GM08714 (cell line): Measurements from ENCODE around the gene APOBEC3G.

Source experiments
- H3K4me3 ChIP-seq: fragments of 200-500 bp; sonication (Bioruptor generic); 2 replicates; pipeline ENCODE4 v1.5.1; 2014; ENCODE audit warnings: mild to moderate bottlenecking, low read length, inconsistent platforms
- ZNF274 ChIP-seq: IDR thresholded peaks from 2 replicates; pipeline ENCODE4 v1.6.1; 2012; ENCODE audit warnings: mild to moderate bottlenecking, low read depth, low read length

Gene APOBEC3G

GRCh38 chr22:39081016-39081415 is 3.9 kb downstream of the APOBEC3G start:
- TF ChIP-seq ZNF274: no peak

GRCh38 chr22:39081598-39081997 is 4.5 kb downstream of the APOBEC3G start:
- no peak overlapping the region for H3K4me3 ChIP-seq
- TF ChIP-seq ZNF274: no peak

More at GRCh38 chr22:39081016-39081415, 3.9 kb downstream of the APOBEC3G start:
- no peak overlapping the region for H3K4me3 ChIP-seq

GRCh38 chr22:39083212-39084165 is 6.4 kb downstream of the APOBEC3G start:
- H3K4me3 ChIP-seq: no peak overlapping the region
- no peak for TF ChIP-seq ZNF274

- TF ChIP-seq ZNF274: no peak
- no peak overlapping the region for H3K4me3 ChIP-seq
Observed at GRCh38 chr22:39084666-39085065, 7.6 kb downstream of the APOBEC3G start.

GRCh38 chr22:39087098-39087497 is 10.0 kb downstream of the APOBEC3G start:
- TF ChIP-seq ZNF274: no peak
- no peak overlapping the region for H3K4me3 ChIP-seq

GRCh38 chr22:39087881-39088684 is 11.0 kb downstream of the APOBEC3G start:
- TF ChIP-seq ZNF274: no peak
- no peak overlapping the region for H3K4me3 ChIP-seq

GRCh38 chr22:39088685-39089032 is 11.6 kb downstream of the APOBEC3G start:
- TF ChIP-seq ZNF274: no peak
- no peak overlapping the region for H3K4me3 ChIP-seq

GRCh38 chr22:39089928-39090327 is 12.9 kb downstream of the APOBEC3G start:
- H3K4me3 ChIP-seq: no peak overlapping the region
- TF ChIP-seq ZNF274: no peak

- H3K4me3 ChIP-seq: no peak overlapping the region
- TF ChIP-seq ZNF274: no peak
Observed at GRCh38 chr22:39090426-39091064, 13.5 kb downstream of the APOBEC3G start.

GRCh38 chr22:39091126-39092081 is 14.3 kb downstream of the APOBEC3G start:
- H3K4me3 ChIP-seq: no peak overlapping the region
- TF ChIP-seq ZNF274: no peak

- no peak for TF ChIP-seq ZNF274
Observed at GRCh38 chr22:39092111-39092862, 15.2 kb downstream of the APOBEC3G start.

GRCh38 chr22:39094717-39095389 is 17.8 kb downstream of the APOBEC3G start:
- H3K4me3 ChIP-seq: no peak overlapping the region
- TF ChIP-seq ZNF274: no peak

More at GRCh38 chr22:39092111-39092862, 15.2 kb downstream of the APOBEC3G start:
- H3K4me3 ChIP-seq: no peak overlapping the region

- H3K4me3 ChIP-seq: no peak overlapping the region
- no peak for TF ChIP-seq ZNF274
Observed at GRCh38 chr22:39095971-39096370, 18.9 kb downstream of the APOBEC3G start.
